ENCODE results near the gene EPB41L4B. TPM values are rescaled to one million over a fixed set of nuclear protein-coding genes. Genes with fewer than 3 reads are reported as not detected.
A peak's percentile ranks its signal among the peaks of the same experiment; 100 is the strongest.

Gene EPB41L4B
- total and polyA plus RNA-seq, 2 of the 13 experiments (the other 11 are each of a cell fraction or from before 2014, with no cell fraction given) = 17.6 to 22.1 TPM

DNA sequence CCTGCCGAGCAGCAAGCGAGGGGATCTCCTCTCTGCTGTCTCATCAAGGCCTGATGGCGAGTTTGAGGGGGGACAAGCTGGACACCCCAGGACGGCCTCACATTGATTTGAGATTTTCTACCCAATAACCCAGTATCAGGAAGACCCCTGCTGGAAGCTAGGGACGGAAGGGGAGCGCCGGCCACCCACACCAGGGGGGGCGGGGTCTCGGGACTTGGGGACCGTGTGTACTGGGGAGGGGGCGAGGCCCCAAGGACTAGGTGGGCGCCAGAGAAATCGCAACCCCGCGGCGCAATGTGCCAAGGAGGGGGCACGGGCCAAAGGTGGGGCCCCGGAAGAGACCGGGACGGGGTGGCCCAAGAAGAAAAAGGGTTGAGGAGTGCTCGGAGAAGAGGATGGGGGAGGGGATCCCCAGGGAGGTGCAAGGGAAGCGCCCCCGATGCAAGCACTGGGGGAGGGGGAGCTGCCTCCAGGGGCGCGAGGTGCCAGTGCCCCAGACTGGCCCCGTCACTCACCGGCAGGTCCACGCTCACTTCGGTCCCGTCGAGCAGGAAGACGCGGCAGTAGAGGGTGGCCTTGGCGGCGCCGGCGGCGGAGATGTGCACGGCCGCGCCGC lies 1.1 kb downstream of the EPB41L4B start (continued):
- no peak for TF ChIP-seq NCOR1 (IDR thresholded peaks at IDR 0.05; ENCODE audit: borderline replicate concordance, low read length)
- no peak for TF ChIP-seq HNF4G (IDR thresholded peaks at IDR 0.05; ENCODE audit: borderline replicate concordance, low read depth, low read length)
- no peak for TF ChIP-seq HNF4G (CRISPR knock-in tag; IDR thresholded peaks at IDR 0.05; ENCODE audit: borderline replicate concordance, low read depth)
- TF ChIP-seq ATRX (CRISPR knock-in tag; IDR thresholded peaks at IDR 0.05; ENCODE audit: borderline replicate concordance) = no peak
- no peak for TF ChIP-seq ZSCAN9 (CRISPR knock-in tag; IDR thresholded peaks at IDR 0.05; ENCODE audit: borderline replicate concordance)
- TF ChIP-seq, protein P1, sequence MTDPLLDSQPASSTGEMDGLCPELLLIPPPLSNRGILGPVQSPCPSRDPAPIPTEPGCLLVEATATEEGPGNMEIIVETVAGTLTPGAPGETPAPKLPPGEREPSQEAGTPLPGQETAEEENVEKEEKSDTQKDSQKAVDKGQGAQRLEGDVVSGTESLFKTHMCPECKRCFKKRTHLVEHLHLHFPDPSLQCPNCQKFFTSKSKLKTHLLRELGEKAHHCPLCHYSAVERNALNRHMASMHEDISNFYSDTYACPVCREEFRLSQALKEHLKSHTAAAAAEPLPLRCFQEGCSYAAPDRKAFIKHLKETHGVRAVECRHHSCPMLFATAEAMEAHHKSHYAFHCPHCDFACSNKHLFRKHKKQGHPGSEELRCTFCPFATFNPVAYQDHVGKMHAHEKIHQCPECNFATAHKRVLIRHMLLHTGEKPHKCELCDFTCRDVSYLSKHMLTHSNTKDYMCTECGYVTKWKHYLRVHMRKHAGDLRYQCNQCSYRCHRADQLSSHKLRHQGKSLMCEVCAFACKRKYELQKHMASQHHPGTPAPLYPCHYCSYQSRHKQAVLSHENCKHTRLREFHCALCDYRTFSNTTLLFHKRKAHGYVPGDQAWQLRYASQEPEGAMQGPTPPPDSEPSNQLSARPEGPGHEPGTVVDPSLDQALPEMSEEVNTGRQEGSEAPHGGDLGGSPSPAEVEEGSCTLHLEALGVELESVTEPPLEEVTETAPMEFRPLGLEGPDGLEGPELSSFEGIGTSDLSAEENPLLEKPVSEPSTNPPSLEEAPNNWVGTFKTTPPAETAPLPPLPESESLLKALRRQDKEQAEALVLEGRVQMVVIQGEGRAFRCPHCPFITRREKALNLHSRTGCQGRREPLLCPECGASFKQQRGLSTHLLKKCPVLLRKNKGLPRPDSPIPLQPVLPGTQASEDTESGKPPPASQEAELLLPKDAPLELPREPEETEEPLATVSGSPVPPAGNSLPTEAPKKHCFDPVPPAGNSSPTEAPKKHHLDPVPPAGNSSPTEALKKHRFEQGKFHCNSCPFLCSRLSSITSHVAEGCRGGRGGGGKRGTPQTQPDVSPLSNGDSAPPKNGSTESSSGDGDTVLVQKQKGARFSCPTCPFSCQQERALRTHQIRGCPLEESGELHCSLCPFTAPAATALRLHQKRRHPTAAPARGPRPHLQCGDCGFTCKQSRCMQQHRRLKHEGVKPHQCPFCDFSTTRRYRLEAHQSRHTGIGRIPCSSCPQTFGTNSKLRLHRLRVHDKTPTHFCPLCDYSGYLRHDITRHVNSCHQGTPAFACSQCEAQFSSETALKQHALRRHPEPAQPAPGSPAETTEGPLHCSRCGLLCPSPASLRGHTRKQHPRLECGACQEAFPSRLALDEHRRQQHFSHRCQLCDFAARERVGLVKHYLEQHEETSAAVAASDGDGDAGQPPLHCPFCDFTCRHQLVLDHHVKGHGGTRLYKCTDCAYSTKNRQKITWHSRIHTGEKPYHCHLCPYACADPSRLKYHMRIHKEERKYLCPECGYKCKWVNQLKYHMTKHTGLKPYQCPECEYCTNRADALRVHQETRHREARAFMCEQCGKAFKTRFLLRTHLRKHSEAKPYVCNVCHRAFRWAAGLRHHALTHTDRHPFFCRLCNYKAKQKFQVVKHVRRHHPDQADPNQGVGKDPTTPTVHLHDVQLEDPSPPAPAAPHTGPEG (CRISPR knock-in tag; IDR thresholded peaks at IDR 0.05) = no peak
- TF ChIP-seq, protein P2, sequence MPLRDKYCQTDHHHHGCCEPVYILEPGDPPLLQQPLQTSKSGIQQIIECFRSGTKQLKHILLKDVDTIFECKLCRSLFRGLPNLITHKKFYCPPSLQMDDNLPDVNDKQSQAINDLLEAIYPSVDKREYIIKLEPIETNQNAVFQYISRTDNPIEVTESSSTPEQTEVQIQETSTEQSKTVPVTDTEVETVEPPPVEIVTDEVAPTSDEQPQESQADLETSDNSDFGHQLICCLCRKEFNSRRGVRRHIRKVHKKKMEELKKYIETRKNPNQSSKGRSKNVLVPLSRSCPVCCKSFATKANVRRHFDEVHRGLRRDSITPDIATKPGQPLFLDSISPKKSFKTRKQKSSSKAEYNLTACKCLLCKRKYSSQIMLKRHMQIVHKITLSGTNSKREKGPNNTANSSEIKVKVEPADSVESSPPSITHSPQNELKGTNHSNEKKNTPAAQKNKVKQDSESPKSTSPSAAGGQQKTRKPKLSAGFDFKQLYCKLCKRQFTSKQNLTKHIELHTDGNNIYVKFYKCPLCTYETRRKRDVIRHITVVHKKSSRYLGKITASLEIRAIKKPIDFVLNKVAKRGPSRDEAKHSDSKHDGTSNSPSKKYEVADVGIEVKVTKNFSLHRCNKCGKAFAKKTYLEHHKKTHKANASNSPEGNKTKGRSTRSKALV (CRISPR knock-in tag; IDR thresholded peaks at IDR 0.05) = 0 out of 2 replicates have a peak, but pooled peaks have one; percentile 10
- TF ChIP-seq ZNF556 (CRISPR knock-in tag; IDR thresholded peaks at IDR 0.05; ENCODE audit: borderline replicate concordance) = 0 out of 2 replicates have a peak, but pooled peaks have one; percentile 12
- TF ChIP-seq FOXJ3 (CRISPR knock-in tag; IDR thresholded peaks at IDR 0.05; ENCODE audit: borderline replicate concordance) = no peak
- peak; percentile 40; the same call in 1 of the 2 replicates for TF ChIP-seq MYC (CRISPR knock-in tag; IDR thresholded peaks at IDR 0.05; ENCODE audit: borderline replicate concordance)
- TF ChIP-seq SKI (IDR thresholded peaks at IDR 0.05; ENCODE audit: partially characterized antibody) = no peak
- TF ChIP-seq ZNF850 (CRISPR knock-in tag; conservative IDR thresholded peaks at IDR 0.05) = 0 out of 2 replicates have a peak, but pooled peaks have one; percentile 32
- TF ChIP-seq ARNT2 (CRISPR knock-in tag; IDR thresholded peaks at IDR 0.05; ENCODE audit: low read depth) = peak; percentile 39; the same call in 1 of the 2 replicates
- TF ChIP-seq, protein P3, sequence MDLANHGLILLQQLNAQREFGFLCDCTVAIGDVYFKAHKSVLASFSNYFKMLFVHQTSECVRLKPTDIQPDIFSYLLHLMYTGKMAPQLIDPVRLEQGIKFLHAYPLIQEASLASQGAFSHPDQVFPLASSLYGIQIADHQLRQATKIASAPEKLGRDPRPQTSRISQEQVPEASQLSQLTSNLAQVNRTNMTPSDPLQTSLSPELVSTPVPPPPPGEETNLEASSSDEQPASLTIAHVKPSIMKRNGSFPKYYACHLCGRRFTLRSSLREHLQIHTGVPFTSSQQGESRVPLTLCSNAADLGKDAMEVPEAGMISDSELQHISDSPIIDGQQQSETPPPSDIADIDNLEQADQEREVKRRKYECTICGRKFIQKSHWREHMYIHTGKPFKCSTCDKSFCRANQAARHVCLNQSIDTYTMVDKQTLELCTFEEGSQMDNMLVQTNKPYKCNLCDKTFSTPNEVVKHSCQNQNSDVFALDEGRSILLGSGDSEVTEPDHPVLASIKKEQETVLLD (CRISPR knock-in tag; IDR thresholded peaks at IDR 0.05; ENCODE audit: low read depth) = 0 out of 2 replicates have a peak, but pooled peaks have one; percentile 17
- 0 out of 2 replicates have a peak, but pooled peaks have one; percentile 27 for TF ChIP-seq NFKB2 (CRISPR knock-in tag; IDR thresholded peaks at IDR 0.05; ENCODE audit: borderline replicate concordance)
- TF ChIP-seq ZNF614 (CRISPR knock-in tag; IDR thresholded peaks at IDR 0.05; ENCODE audit: borderline replicate concordance) = no peak
- 0 out of 2 replicates have a peak, but pooled peaks have one; percentile 5 for TF ChIP-seq CHCHD3 (CRISPR knock-in tag; IDR thresholded peaks at IDR 0.05)
- no peak for TF ChIP-seq ZNF780A (CRISPR knock-in tag; IDR thresholded peaks at IDR 0.05)

Data from HepG2 (cell line).